SK-N-SH (cell line): ENCODE results near the gene CLEC10A. TPM values are rescaled to one million over a fixed set of nuclear protein-coding genes. Genes with fewer than 3 reads are reported as not detected.
"Not testable (repeated sequence)": the region's sequence is repeated elsewhere in the genome, so short reads cannot be mapped to it uniquely, and the experiment has no call there.

Experiments
- CTCF ChIA-PET: fragments of 300-600, 350-600 bp; formaldehyde crosslinking; extraction: SDS; loops from one replicate; lab custom pipeline; 2021; lab: Yijun Ruan, JAX
- POLR2A ChIA-PET: fragments of 350-600 bp; sonication (Branson Sonifier 250); formaldehyde crosslinking; extraction: SDS; loops from one replicate; lab custom pipeline; 2020; ENCODE audit warnings: antibody characterized with exemption, inconsistent platforms; lab: Yijun Ruan, JAX
- DNase-seq: peaks from one replicate; pipeline ENCODE4 v3.0.0; 2012
- H2AFZ ChIP-seq: fragments of 200-600 bp; sonication (generic); 2 replicates; pipeline ENCODE4 v1.8.1; 2016; ENCODE audit warnings: antibody characterized with exemption, mild to moderate bottlenecking, low read depth
- H3F3A ChIP-seq: fragments of 200-600 bp; sonication (generic); replicated peaks from 2 replicates; pipeline ENCODE3; 2016; ENCODE audit warnings: antibody characterized with exemption, mild to moderate bottlenecking; ENCODE audit not compliant: insufficient read depth
- H3K27ac ChIP-seq, 2 experiments: fragments of 200-500 bp in 1 of 2; fragments of 200-600 bp in 1 of 2; sonication (Bioruptor generic) in 1 of 2; sonication (generic), shearing (Covaris generic) in 1 of 2; 2 replicates each; pipeline versions ENCODE4 v1.5.1 to v1.6.1; 2014 to 2016; ENCODE audit warnings: low read depth in 2 of 2, inconsistent platforms in 1 of 2, low read length in 1 of 2, mild to moderate bottlenecking in 1 of 2, mixed read lengths in 1 of 2
- H3K27me3 ChIP-seq: fragments of 200-600 bp; sonication (generic), shearing (Covaris generic); 2 replicates; pipeline ENCODE4 v1.6.1; 2016; ENCODE audit warnings: mixed run types; ENCODE audit not compliant: insufficient read depth
- H3K36me3 ChIP-seq, 2 experiments: fragments of 200-500 bp in 1 of 2; fragments of 200-600 bp in 1 of 2; sonication (Bioruptor generic) in 1 of 2; sonication (generic) in 1 of 2; replicated peaks in 1 of 2; 2 replicates each; pipeline versions ENCODE3 to v1.5.1; 2014 to 2016; ENCODE audit warnings: low read length in 1 of 2, mild to moderate bottlenecking in 1 of 2; ENCODE audit not compliant: insufficient read depth in 2 of 2, control insufficient read depth in 1 of 2
- H3K4me1 ChIP-seq, 2 experiments: fragments of 200-500 bp in 1 of 2; fragments of 200-600 bp in 1 of 2; sonication (Bioruptor generic) in 1 of 2; sonication (generic), shearing (Covaris generic) in 1 of 2; 2 replicates each; pipeline versions ENCODE4 v1.5.1 to v1.6.1; 2014 to 2016; ENCODE audit warnings: low read depth in 1 of 2, low read length in 1 of 2, mixed run types in 1 of 2; ENCODE audit not compliant: insufficient read depth in 2 of 2, control insufficient read depth in 1 of 2
- H3K4me2 ChIP-seq: fragments of 200-600 bp; sonication (generic), shearing (Covaris generic); 2 replicates; pipeline ENCODE4 v1.6.1; 2017; ENCODE audit warnings: mixed run types
- H3K4me3 ChIP-seq, 2 experiments: fragments of 200-500 bp in 1 of 2; fragments of 200-600 bp in 1 of 2; sonication (Bioruptor generic) in 1 of 2; sonication (generic), shearing (Covaris generic) in 1 of 2; 2 replicates each; pipeline versions ENCODE4 v1.5.1 to v1.8.1; 2014 to 2016; ENCODE audit warnings: low read depth in 2 of 2, inconsistent platforms in 1 of 2, low read length in 1 of 2, mild to moderate bottlenecking in 1 of 2, mixed read lengths in 1 of 2, moderate library complexity in 1 of 2
- H3K79me2 ChIP-seq: fragments of 200-600 bp; sonication (generic); 2 replicates; pipeline ENCODE4 v1.8.1; 2017; ENCODE audit warnings: mild to moderate bottlenecking; ENCODE audit not compliant: insufficient read depth
- H3K9ac ChIP-seq: fragments of 200-600 bp; sonication (generic); 2 replicates; pipeline ENCODE4 v1.6.1; 2017; ENCODE audit warnings: mixed run types
- H3K9me2 ChIP-seq: fragments of 200-600 bp; sonication (generic); 2 replicates; pipeline ENCODE4 v1.6.1; 2017; ENCODE audit warnings: mixed run types
- H3K9me3 ChIP-seq: fragments of 200-600 bp; sonication (generic); 2 replicates; pipeline ENCODE4 v1.6.1; 2017; ENCODE audit warnings: mixed run types, mild to moderate bottlenecking, moderate library complexity
- H4K20me1 ChIP-seq: fragments of 200-600 bp; sonication (generic); 2 replicates; pipeline ENCODE4 v1.6.1; 2017; ENCODE audit warnings: mild to moderate bottlenecking, mixed run types; ENCODE audit not compliant: insufficient read depth
- CHD2 ChIP-seq: fragments of 150-350 bp; IDR thresholded peaks from 2 replicates; pipeline ENCODE4 v1.6.1; 2018; ENCODE audit warnings: low read length; ENCODE audit not compliant: partially characterized antibody
- EZH2phosphoT487 ChIP-seq: fragments of 200-600 bp; sonication (generic); IDR thresholded peaks from 2 replicates; pipeline ENCODE4 v1.6.1; 2017; ENCODE audit warnings: low read depth, mixed run types, mild to moderate bottlenecking, antibody characterized with exemption, moderate library complexity, borderline replicate concordance
- FOSL2 ChIP-seq: IDR thresholded peaks from 2 replicates; pipeline ENCODE4 v1.4.0; 2012; ENCODE audit warnings: low read depth, mild to moderate bottlenecking, moderate library complexity, borderline replicate concordance
- FOXJ3 ChIP-seq: sonication (generic); formaldehyde crosslinking; IDR thresholded peaks from 2 replicates; pipeline ENCODE4 v1.5.1; 2020; ENCODE audit warnings: mild to moderate bottlenecking, missing genetic modification reagents
- GABPA ChIP-seq: IDR thresholded peaks from 2 replicates; pipeline ENCODE4 v1.4.0; 2012; ENCODE audit warnings: low read depth, mild to moderate bottlenecking
- GATA2 ChIP-seq: sonication (generic); formaldehyde crosslinking; IDR thresholded peaks from 2 replicates; pipeline ENCODE4 v1.5.0; 2020; ENCODE audit warnings: mild to moderate bottlenecking, missing genetic modification reagents
- IRF3 ChIP-seq: fragments of 150-350 bp; IDR thresholded peaks from 2 replicates; pipeline ENCODE4 v1.6.1; 2016; ENCODE audit warnings: mild to moderate bottlenecking, low read depth, low read length
- JUND ChIP-seq: IDR thresholded peaks from 2 replicates; pipeline ENCODE4 v1.4.0; 2012
- MAX ChIP-seq: IDR thresholded peaks from 2 replicates; pipeline ENCODE4 v1.4.0; 2012; ENCODE audit warnings: low read depth
- MEF2A ChIP-seq: IDR thresholded peaks from 2 replicates; pipeline ENCODE4 v1.4.0; 2012; ENCODE audit warnings: low read depth, borderline replicate concordance
- MXI1 ChIP-seq: IDR thresholded peaks from 2 replicates; pipeline ENCODE4 v1.6.1; 2012; ENCODE audit warnings: mild to moderate bottlenecking, low read depth, low read length, improper control_type of control experiment
- NRF1 ChIP-seq: IDR thresholded peaks from 2 replicates; pipeline ENCODE4 v1.6.1; 2012; ENCODE audit warnings: low read depth, mild to moderate bottlenecking, low read length
- RCOR1 ChIP-seq: fragments of 150-350 bp; IDR thresholded peaks from 2 replicates; pipeline ENCODE4 v1.6.1; 2017; ENCODE audit warnings: antibody characterized with exemption, low read length
- RFX5 ChIP-seq: IDR thresholded peaks from 2 replicates; pipeline ENCODE4 v1.6.1; 2012; ENCODE audit warnings: mild to moderate bottlenecking, improper control_type of control experiment, low read length
- RXRA ChIP-seq: IDR thresholded peaks from 2 replicates; pipeline ENCODE4 v1.4.0; 2012; ENCODE audit warnings: low read depth, mild to moderate bottlenecking, borderline replicate concordance
- SIN3A ChIP-seq: IDR thresholded peaks from 2 replicates; pipeline ENCODE4 v1.6.1; 2012; ENCODE audit warnings: low read depth, mild to moderate bottlenecking, low read length, moderate library complexity, borderline replicate concordance
- TAF1 ChIP-seq: IDR thresholded peaks from 2 replicates; pipeline ENCODE4 v1.6.1; 2012; ENCODE audit warnings: low read depth, mild to moderate bottlenecking, low read length, moderate library complexity, borderline replicate concordance
- TEAD4 ChIP-seq: IDR thresholded peaks from 2 replicates; pipeline ENCODE4 v1.4.0; 2012; ENCODE audit warnings: mild to moderate bottlenecking, borderline replicate concordance; ENCODE audit not compliant: insufficient read depth
- USF2 ChIP-seq: fragments of 150-350 bp; IDR thresholded peaks from 2 replicates; pipeline ENCODE4 v1.6.1; 2017; ENCODE audit warnings: antibody characterized with exemption, low read length, low read depth, borderline replicate concordance
- WGBS: methylation state at CpG from one replicate; pipeline ENCODE4 v1.1.6; 2017; ENCODE audit warnings: low lambda C conversion rate; 5-methylcytosine and 5-hydroxymethylcytosine counted together
- polyA plus RNA-seq, 3 experiments: library from polyadenylated mRNA; depleted of rRNA; stranded (reverse); fragments of >200 nt; gene quantifications; 2 replicates each; pipeline ENCODE4 v1.2.3, GENCODE V29; 2012
- TF ChIP-seq, protein P1 (sequence below): fragments of 200-600 bp; sonication (generic); IDR thresholded peaks from 2 replicates; pipeline ENCODE4 v1.6.1; 2017; ENCODE audit warnings: antibody characterized with exemption, mild to moderate bottlenecking, moderate library complexity

CLEC10A gene
- polyA plus RNA-seq, 1 of the 3 experiments (the other 2 are of a cell fraction) = not detected

DNA sequence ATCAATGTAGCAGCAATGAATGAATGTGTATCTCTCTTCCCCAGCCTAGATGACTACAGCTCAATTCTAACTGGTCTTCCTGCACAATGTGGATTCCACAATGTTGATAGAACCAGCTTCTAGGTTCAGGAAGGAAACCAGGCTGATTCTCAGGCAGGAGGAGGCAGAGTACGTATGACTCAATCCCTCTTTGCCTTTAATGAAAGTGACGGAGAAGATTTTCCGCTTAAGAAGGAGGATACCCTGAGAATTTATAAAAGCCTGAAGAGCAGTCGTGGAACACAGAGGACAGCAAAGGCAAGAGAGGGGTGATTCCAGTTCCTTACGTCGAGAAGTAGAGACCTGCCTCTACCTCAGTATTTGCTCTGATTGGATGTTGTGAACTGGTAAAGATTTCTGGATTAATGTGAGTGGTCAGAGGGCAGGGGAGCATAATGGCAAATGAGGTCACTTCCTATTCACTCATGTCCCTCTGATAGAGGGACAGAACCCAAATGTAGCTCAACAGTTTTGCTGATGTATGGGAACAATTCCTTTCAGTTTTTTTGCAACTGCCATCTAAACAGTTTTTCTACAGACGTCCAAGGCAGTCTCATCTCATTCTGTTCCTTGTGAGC is 21.1 kb downstream of the CLEC10A start (continued):
- TF ChIP-seq FOSL2 (no peak), NRF1 (no peak), TAF1 (no peak), JUND (no peak), RXRA (no peak)

DNA sequence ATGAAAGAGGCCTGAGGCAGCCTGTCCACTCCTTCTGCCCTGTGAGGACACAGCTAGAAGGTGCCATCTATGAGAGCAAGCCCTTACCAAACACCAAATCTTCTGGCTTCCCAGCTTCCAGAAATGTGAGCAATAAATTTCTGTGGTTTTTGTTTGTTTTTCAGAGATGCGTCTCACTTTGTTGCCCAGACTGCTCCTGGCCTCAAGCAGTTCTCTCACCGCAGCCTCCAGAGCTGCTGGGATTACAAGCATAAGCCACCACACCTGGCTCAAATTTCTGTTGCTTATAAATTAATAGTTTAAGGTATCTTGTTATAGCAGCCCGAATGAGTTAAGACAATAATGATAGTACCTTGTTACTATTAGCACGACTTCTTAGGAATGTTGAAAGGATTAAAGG is 23.7 kb downstream of the CLEC10A start:
- Histone ChIP-seq H3K9ac (no peak overlapping the region), H3K9me3 (no peaks in the 10 kb centered on the region), H3K4me3 (no peak overlapping the region), H2AFZ (no peak overlapping the region), H3K4me1 (no peaks in the 10 kb centered on the region), H3K9me2 (no peaks in the 10 kb centered on the region), H3K36me3 (no peaks in the 10 kb centered on the region), H3K4me2 (no peak overlapping the region), H3K27ac (no peak overlapping the region), H4K20me1 (no peaks in the 10 kb centered on the region), H3F3A (peaks cover 4% of the 10 kb centered on the region), H3K79me2 (no peaks in the 10 kb centered on the region), H3K27me3 (peaks cover 37% of the 10 kb centered on the region)
- CTCF ChIA-PET = interaction anchor here (20.1 kb wide), 1 partner anchor 84 kb away, joined by 502 read pairs; no protein-coding TSS in a partner anchor
- no peak for DNase-seq
- POLR2A ChIA-PET = no interaction called here
- 33% methylated on average over 4 of the region's 4 CpGs for WGBS
- TF ChIP-seq MAX (no peak), RCOR1 (no peak), JUND (no peak), FOXJ3 (CRISPR knock-in tag) (no peak), MEF2A (no peak), CHD2 (no peak), TEAD4 (no peak), MXI1 (no peak), RFX5 (no peak), SIN3A (no peak), IRF3 (no peak), EZH2phosphoT487 (no peak), GATA2 (CRISPR knock-in tag) (no peak), GABPA (no peak), RXRA (no peak), USF2 (no peak)
- TF ChIP-seq, protein P1, sequence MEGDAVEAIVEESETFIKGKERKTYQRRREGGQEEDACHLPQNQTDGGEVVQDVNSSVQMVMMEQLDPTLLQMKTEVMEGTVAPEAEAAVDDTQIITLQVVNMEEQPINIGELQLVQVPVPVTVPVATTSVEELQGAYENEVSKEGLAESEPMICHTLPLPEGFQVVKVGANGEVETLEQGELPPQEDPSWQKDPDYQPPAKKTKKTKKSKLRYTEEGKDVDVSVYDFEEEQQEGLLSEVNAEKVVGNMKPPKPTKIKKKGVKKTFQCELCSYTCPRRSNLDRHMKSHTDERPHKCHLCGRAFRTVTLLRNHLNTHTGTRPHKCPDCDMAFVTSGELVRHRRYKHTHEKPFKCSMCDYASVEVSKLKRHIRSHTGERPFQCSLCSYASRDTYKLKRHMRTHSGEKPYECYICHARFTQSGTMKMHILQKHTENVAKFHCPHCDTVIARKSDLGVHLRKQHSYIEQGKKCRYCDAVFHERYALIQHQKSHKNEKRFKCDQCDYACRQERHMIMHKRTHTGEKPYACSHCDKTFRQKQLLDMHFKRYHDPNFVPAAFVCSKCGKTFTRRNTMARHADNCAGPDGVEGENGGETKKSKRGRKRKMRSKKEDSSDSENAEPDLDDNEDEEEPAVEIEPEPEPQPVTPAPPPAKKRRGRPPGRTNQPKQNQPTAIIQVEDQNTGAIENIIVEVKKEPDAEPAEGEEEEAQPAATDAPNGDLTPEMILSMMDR = no peak

GRCh38 chr17:7050583-7050982 is 29.5 kb downstream of the CLEC10A start:
- 49% methylated on average over 7 of the region's 9 CpGs for WGBS
- not testable (repeated sequence) for H3K36me3 ChIP-seq, H3K4me2 ChIP-seq, H3K79me2 ChIP-seq, H3K9ac ChIP-seq, DNase-seq, H4K20me1 ChIP-seq, H3K27ac ChIP-seq, H3K4me3 ChIP-seq, H3K4me1 ChIP-seq, H3K9me2 ChIP-seq, H2AFZ ChIP-seq, H3F3A ChIP-seq, H3K9me3 ChIP-seq
- ChIA-PET POLR2A (interaction anchor here (0.8 kb wide), 1 partner anchor 86 kb away, joined by 3 read pairs; no protein-coding TSS in a partner anchor), CTCF (interaction anchor here (0.7 to 20.1 kb wide), 8 partner anchors 8 to 246 kb away, joined by 3 to 502 read pairs (median 5); partner anchors contain the start of gene ASGR1)
- H3K27me3 ChIP-seq = peaks cover 25% of the 10 kb centered on the region
